ENCODE data around the gene ATG4A. TPM values are rescaled to one million over a fixed set of nuclear protein-coding genes. Genes with fewer than 3 reads are reported as not detected.

Gene ATG4A
- total RNA-seq, 3 donors from 2014 or later: 9.8 to 12.5 (median 10.2) TPM

- no peak for DNase-seq (ENCODE audit: low spot score in 2 of 2)
- Histone ChIP-seq H3K27me3 (peaks cover 0 to 64% of the 10 kb centered on the region in 2 donors), H3K36me3 (no peaks in the 10 kb centered on the region), H3K4me3 (no peak overlapping the region), H3K4me1 (no peaks in the 10 kb centered on the region), H3K9me3 (no peaks in the 10 kb centered on the region), H3K27ac (no peak overlapping the region)
- TF ChIP-seq CTCF (IDR thresholded peaks at IDR 0.05): no peak
- no peak for TF ChIP-seq POLR2AphosphoS5 (IDR thresholded peaks at IDR 0.05)
- no peak for TF ChIP-seq POLR2A (IDR thresholded peaks at IDR 0.05)
- intact Hi-C loops (cut with DNase I; ENCODE audit: low total_unique reads): no loop called here
Measured at GRCh38 chrX:108134724-108135123, 43.1 kb downstream of the ATG4A start.

- Histone ChIP-seq H3K9me3 (no peaks in the 10 kb centered on the region), H3K27me3 (peaks cover 0 to 49% of the 10 kb centered on the region in 2 donors), H3K4me1 (no peaks in the 10 kb centered on the region), H3K36me3 (no peaks in the 10 kb centered on the region), H3K27ac (no peak overlapping the region), H3K4me3 (no peak overlapping the region)
- no peak for DNase-seq (ENCODE audit: low spot score in 2 of 2)
- intact Hi-C loops (cut with DNase I; ENCODE audit: low total_unique reads): no loop called here
- TF ChIP-seq POLR2AphosphoS5 (IDR thresholded peaks at IDR 0.05): no peak
- no peak for TF ChIP-seq POLR2A (IDR thresholded peaks at IDR 0.05)
- no peak for TF ChIP-seq CTCF (IDR thresholded peaks at IDR 0.05)
Measured at GRCh38 chrX:108138814-108139702, 47.5 kb downstream of the ATG4A start.

GRCh38 chrX:108148524-108148923 is 56.9 kb downstream of the ATG4A start:
- H3K4me3 ChIP-seq: no peak overlapping the region
- no peak for DNase-seq (ENCODE audit: low spot score in 2 of 2)
- no peaks in the 10 kb centered on the region for H3K9me3 ChIP-seq
- no peaks in the 10 kb centered on the region for H3K4me1 ChIP-seq
- peaks cover 0 to 24% of the 10 kb centered on the region in 2 donors for H3K27me3 ChIP-seq
- TF ChIP-seq POLR2AphosphoS5 (IDR thresholded peaks at IDR 0.05): no peak
- TF ChIP-seq POLR2A (IDR thresholded peaks at IDR 0.05): no peak
- TF ChIP-seq CTCF (IDR thresholded peaks at IDR 0.05): no peak
- no peaks in the 10 kb centered on the region for H3K36me3 ChIP-seq
- no peak overlapping the region for H3K27ac ChIP-seq
- intact Hi-C loops (cut with DNase I; ENCODE audit: low total_unique reads): no loop called here

- Histone ChIP-seq H3K9me3 (no peaks in the 10 kb centered on the region), H3K4me3 (no peak overlapping the region), H3K4me1 (no peaks in the 10 kb centered on the region), H3K36me3 (no peaks in the 10 kb centered on the region), H3K27me3 (peaks cover 0 to 53% of the 10 kb centered on the region in 2 donors), H3K27ac (no peak overlapping the region)
- TF ChIP-seq CTCF (IDR thresholded peaks at IDR 0.05): no peak
- intact Hi-C loops (cut with DNase I; ENCODE audit: low total_unique reads): no loop called here
- DNase-seq (ENCODE audit: low spot score in 2 of 2): no peak
Measured at GRCh38 chrX:108156082-108156481, 64.5 kb downstream of the ATG4A start.

- H3K9me3 ChIP-seq: no peaks in the 10 kb centered on the region
- H3K4me1 ChIP-seq: no peaks in the 10 kb centered on the region
- no peak overlapping the region for H3K4me3 ChIP-seq
- H3K27me3 ChIP-seq: peaks cover 0 to 59% of the 10 kb centered on the region in 2 donors
- no peaks in the 10 kb centered on the region for H3K36me3 ChIP-seq
- DNase-seq (ENCODE audit: low spot score in 2 of 2): no peak
- intact Hi-C loops (cut with DNase I; ENCODE audit: low total_unique reads): no loop called here
- no peak for TF ChIP-seq POLR2A (IDR thresholded peaks at IDR 0.05)
- no peak for TF ChIP-seq POLR2AphosphoS5 (IDR thresholded peaks at IDR 0.05)
- no peak for TF ChIP-seq CTCF (IDR thresholded peaks at IDR 0.05)
- no peak overlapping the region for H3K27ac ChIP-seq
Measured at GRCh38 chrX:108156934-108157466, 65.4 kb downstream of the ATG4A start.

Measured in breast epithelium (tissue), 4 donors.